GM12878 (cell line): ENCODE measurements around the gene KRT20. TPM values are rescaled to one million over a fixed set of nuclear protein-coding genes. Genes with fewer than 3 reads are reported as not detected.

Experiments used
- ATAC-seq: fragments of 200-7000 bp; cut with Tn5 transposase; 3 replicates; pipeline ENCODE4 v1.9.1; 2020; ENCODE audit warnings: mild to moderate bottlenecking, moderate library complexity
- BruUV-seq: library from RNA; stranded (reverse); fragments of 400-500 nt; replicated peaks from 2 replicates; lab custom pipeline; 2021; lab: Mats Ljungman, UMichigan
- CTCF ChIA-PET: fragments of 300-600 bp; sonication (Branson Sonifier 250); formaldehyde crosslinking; extraction: SDS; loops from one replicate; lab custom pipeline; 2021; ENCODE audit warnings: inconsistent platforms; lab: Yijun Ruan, JAX
- POLR2A ChIA-PET: fragments of 350-600 bp; formaldehyde crosslinking; extraction: SDS; loops from one replicate; lab custom pipeline; 2021; ENCODE audit warnings: inconsistent platforms; lab: Charles Lee
- RAD21 ChIA-PET: fragments of 300-600 bp; sonication (Branson Sonifier 250); formaldehyde crosslinking; loops from one replicate; lab custom pipeline; 2023; ENCODE audit warnings: antibody characterized with exemption; ENCODE audit not compliant: unreplicated experiment; lab: Charles Lee
- SMC1A ChIA-PET: fragments of 300-600 bp; sonication (Branson Sonifier 250); formaldehyde crosslinking; loops from one replicate; lab custom pipeline; 2023; ENCODE audit not compliant: unreplicated experiment, uncharacterized antibody; lab: Charles Lee
- DNase-seq: peaks from one replicate; pipeline ENCODE4 v3.0.0-alpha.2; 2011; ENCODE audit warnings: low read depth, low spot score
- FAIRE-seq: peaks from 3 replicates; lab custom pipeline; 2011; peaks lifted over from hg19 to GRCh38; lab: Jason Lieb, UNC
- H2AFZ ChIP-seq: 2 replicates; pipeline ENCODE4 v1.6.0; 2011; ENCODE audit warnings: low read depth, low read length, control low read depth; ENCODE audit not compliant: control insufficient read depth
- H3K27ac ChIP-seq: 2 replicates; pipeline ENCODE4 v1.5.1; 2011; ENCODE audit warnings: control low read depth; ENCODE audit not compliant: control insufficient read depth, insufficient read depth
- H3K27me3 ChIP-seq, 2 experiments: replicated peaks in 1 of 2; 2 replicates each; pipeline versions ENCODE4 v1.6.0 to v1.6.1; 2011; ENCODE audit warnings: low read length in 1 of 2; ENCODE audit not compliant: control insufficient read depth in 2 of 2, insufficient read depth in 2 of 2
- H3K36me3 ChIP-seq, 2 experiments: 2 replicates each; pipeline ENCODE4 v1.5.1; 2011; ENCODE audit warnings: low read length in 1 of 2; ENCODE audit not compliant: control insufficient read depth in 2 of 2, insufficient read depth in 2 of 2
- H3K4me1 ChIP-seq: 2 replicates; pipeline ENCODE4 v1.6.1; 2011; ENCODE audit warnings: mild to moderate bottlenecking, low read length, moderate library complexity, mixed read lengths; ENCODE audit not compliant: control insufficient read depth, insufficient read depth
- H3K4me2 ChIP-seq: 2 replicates; pipeline ENCODE4 v1.6.0; 2011; ENCODE audit warnings: control low read depth; ENCODE audit not compliant: control insufficient read depth, insufficient read depth
- H3K4me3 ChIP-seq: fragments of 200-600 bp; sonication (generic); 2 replicates; pipeline ENCODE4 v1.5.1; 2016
- H3K79me2 ChIP-seq: 2 replicates; pipeline ENCODE4 v1.6.0; 2011; ENCODE audit warnings: low read length; ENCODE audit not compliant: control insufficient read depth, insufficient read depth
- H3K9ac ChIP-seq: 2 replicates; pipeline ENCODE4 v1.8.0; 2011; ENCODE audit warnings: low read length, control low read depth, mixed read lengths; ENCODE audit not compliant: control insufficient read depth, insufficient read depth
- H3K9me3 ChIP-seq: replicated peaks from 3 replicates; pipeline ENCODE4 v1.5.1; 2011; ENCODE audit warnings: mild to moderate bottlenecking, low read length; ENCODE audit not compliant: control insufficient read depth, insufficient read depth
- H4K20me1 ChIP-seq: 2 replicates; pipeline ENCODE4 v1.6.0; 2011; ENCODE audit not compliant: control insufficient read depth, insufficient read depth
- EZH2 ChIP-seq: IDR thresholded peaks from 2 replicates; pipeline ENCODE4 v1.6.1; 2012; ENCODE audit warnings: low read depth, mild to moderate bottlenecking, control low read depth, inconsistent platforms, low read length, borderline replicate concordance; ENCODE audit not compliant: control insufficient read depth
- HDGF ChIP-seq: fragments of 450-650 bp; IDR thresholded peaks from 2 replicates; pipeline ENCODE4 v1.6.1; 2016; ENCODE audit warnings: antibody characterized with exemption
- IRF4 ChIP-seq: IDR thresholded peaks from 2 replicates; pipeline ENCODE4 v1.6.1; 2011; ENCODE audit warnings: low read depth, low read length
- MEF2B ChIP-seq: fragments of 450-650 bp; IDR thresholded peaks from 2 replicates; pipeline ENCODE4 v1.6.1; 2018; ENCODE audit warnings: mild to moderate bottlenecking, moderate library complexity; ENCODE audit not compliant: partially characterized antibody, poor library complexity, severe bottlenecking
- NFXL1 ChIP-seq: fragments of 450-650 bp; IDR thresholded peaks from 2 replicates; pipeline ENCODE4 v1.6.1; 2017; ENCODE audit warnings: antibody characterized with exemption, mild to moderate bottlenecking, borderline replicate concordance
- SPI1 ChIP-seq: IDR thresholded peaks from 2 replicates; pipeline ENCODE4 v1.6.1; 2011; ENCODE audit warnings: low read depth, mild to moderate bottlenecking, low read length, moderate library complexity, borderline replicate concordance; ENCODE audit not compliant: insufficient read depth
- YBX1 ChIP-seq: fragments of 450-650 bp; IDR thresholded peaks from 2 replicates; pipeline ENCODE4 v1.6.1; 2016; ENCODE audit warnings: antibody characterized with exemption
- ZNF384 ChIP-seq: IDR thresholded peaks from 2 replicates; pipeline ENCODE4 v1.6.1; 2012; ENCODE audit warnings: low read depth, mild to moderate bottlenecking, low read length, improper control_type of control experiment, borderline replicate concordance
- WGBS: methylation state at CpG from one replicate; pipeline ENCODE4 v1.1.6; 2016; ENCODE audit warnings: low lambda C conversion rate; ENCODE audit not compliant: insufficient replicate concordance, insufficient coverage; ENCODE audit errors: missing lambda C conversion rate; 5-methylcytosine and 5-hydroxymethylcytosine counted together
- in situ Hi-C: fragments of 300-500 bp; cut with MboI; formaldehyde crosslinking; loops from 9 replicates; pipeline ENCODE4 v1.14.3; 2018; ENCODE audit warnings: mixed read lengths
- intact Hi-C: fragments of 100-400 bp; cut with micrococcal nuclease; formaldehyde crosslinking; loops from one replicate; pipeline ENCODE4 v1.14.2; 2022; ENCODE audit not compliant: unreplicated experiment
- polyA plus RNA-seq, 11 experiments: library from polyadenylated mRNA; depleted of rRNA in 4 of 11; unstranded in 6 of 11; stranded (reverse) in 5 of 11; fragments of >200 nt; fragmentation: Nextera tagmentation in 4 of 11; fragmentation: Illumina TruSeq in 1 of 11; extraction: Ambion mirVana in 4 of 11; extraction: Trizol in 1 of 11; gene quantifications; 1 replicate in 1 of 11; 2 replicates in 10 of 11; pipeline versions ENCODE4 v1.2.1 to v1.2.3, GENCODE V29; 2011 to 2016; ENCODE audit warnings: inconsistent platforms in 2 of 11, missing spikeins in 2 of 11, low read depth in 1 of 11
- total RNA-seq, 4 experiments: library from RNA; depleted of rRNA in 3 of 4; stranded (reverse); fragments of >200 nt in 3 of 4; fragmentation: Illumina TruSeq in 1 of 4; extraction: Trizol in 1 of 4; gene quantifications; 2 replicates each; pipeline versions ENCODE4 v1.2.1 to v1.2.3, GENCODE V29; 2013 to 2021
- TF ChIP-seq, protein P1 (sequence below): fragments of 450-650 bp; IDR thresholded peaks from 2 replicates; pipeline ENCODE4 v1.6.1; 2017; ENCODE audit warnings: mild to moderate bottlenecking, moderate library complexity
- TF ChIP-seq, protein P2 (sequence below): IDR thresholded peaks from 2 replicates; pipeline ENCODE4 v1.6.1; 2011; ENCODE audit warnings: borderline replicate concordance, low read depth, mild to moderate bottlenecking, moderate library complexity, low read length; ENCODE audit not compliant: insufficient read depth, poor library complexity, severe bottlenecking

Gene KRT20
- total and polyA plus RNA-seq, 10 of the 15 experiments (the other 5 are each of a cell fraction or from before 2014, with no cell fraction given), result 0.23 TPM; not detected in 9

DNA sequence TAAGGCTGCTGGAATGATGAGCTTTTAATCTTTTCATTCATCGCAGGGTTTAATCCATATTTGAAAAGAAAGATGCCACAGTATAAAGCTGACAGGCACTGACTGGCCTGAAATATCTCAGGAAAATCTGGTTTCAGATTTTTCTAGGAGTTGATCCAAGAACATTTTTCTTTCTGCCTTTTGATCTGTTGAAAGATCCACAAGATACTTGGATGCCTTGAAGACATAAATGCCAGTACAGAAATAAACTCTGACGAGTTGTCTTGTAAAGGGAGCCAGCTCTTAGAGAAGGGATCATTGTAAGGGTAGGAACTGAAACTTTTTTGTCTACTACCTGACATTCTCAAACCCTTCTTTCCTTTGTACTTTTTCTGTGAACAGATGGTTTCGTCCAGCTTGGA is 25.4 kb upstream of the KRT20 start:
- no peaks in the 10 kb centered on the region for H3K79me2 ChIP-seq

DNA sequence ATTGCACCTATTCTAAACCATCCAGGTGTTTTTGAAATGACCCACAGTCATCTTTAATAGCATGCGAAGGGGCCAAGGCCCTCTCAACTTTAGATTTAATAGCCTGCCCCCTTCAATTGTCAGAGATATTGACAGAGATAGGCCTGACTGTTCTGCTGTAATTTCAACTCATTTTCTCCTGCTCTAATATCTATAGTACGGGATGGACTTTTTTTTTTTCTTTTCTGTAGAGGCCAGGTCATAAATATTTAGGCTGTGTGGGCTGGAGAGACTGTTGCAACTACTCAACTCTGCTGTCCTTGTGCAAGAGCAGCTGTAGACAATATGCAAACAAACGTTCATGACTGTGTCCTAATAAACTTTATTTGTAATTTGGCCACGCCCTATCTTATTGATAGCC is 24.7 kb upstream of the KRT20 start:
- intact Hi-C loops (loop anchor here (1.0 to 5.0 kb wide), 6 partner anchors 292 to 753 kb away; no protein-coding TSS in a partner anchor), in situ Hi-C loops (loop anchor here (5.0 kb wide), 3 partner anchors 413 to 753 kb away; no protein-coding TSS in a partner anchor)
- Histone ChIP-seq H3K27me3 (peaks cover 0 to 4% of the 10 kb centered on the region in 2 experiments; a peak in 1 of 4 replicates), H2AFZ (no peak overlapping the region), H3K9me3 (no peaks in the 10 kb centered on the region), H3K79me2 (no peaks in the 10 kb centered on the region), H3K27ac (no peak overlapping the region), H3K4me2 (no peak overlapping the region), H3K36me3 (no peaks in the 10 kb centered on the region), H3K9ac (no peak overlapping the region), H3K4me3 (no peak overlapping the region), H3K4me1 (peaks cover 6% of the 10 kb centered on the region; the same call in 1 of the 2 replicates), H4K20me1 (no peaks in the 10 kb centered on the region)
- DNase-seq, result no peak
- WGBS, result 20% methylated on average over 4 of the region's 4 CpGs
- no peak for ATAC-seq
- no TSS peak for BruUV-seq
- POLR2A ChIA-PET, result no interaction called here
- RAD21 ChIA-PET, result interaction anchor here (0.6 to 2.7 kb wide), 5 partner anchors 50 to 739 kb away, joined by 3 to 8 read pairs (median 4); no protein-coding TSS in a partner anchor
- CTCF ChIA-PET, result interaction anchor here (0.6 to 3.8 kb wide), 9 partner anchors 25 to 753 kb away, joined by 3 to 29 read pairs (median 9); no protein-coding TSS in a partner anchor
- no peak for FAIRE-seq
- SMC1A ChIA-PET, result interaction anchor here (0.9 to 2.5 kb wide), 6 partner anchors 73 to 739 kb away, joined by 3 to 11 read pairs (median 4); no protein-coding TSS in a partner anchor
- TF ChIP-seq, protein P1, sequence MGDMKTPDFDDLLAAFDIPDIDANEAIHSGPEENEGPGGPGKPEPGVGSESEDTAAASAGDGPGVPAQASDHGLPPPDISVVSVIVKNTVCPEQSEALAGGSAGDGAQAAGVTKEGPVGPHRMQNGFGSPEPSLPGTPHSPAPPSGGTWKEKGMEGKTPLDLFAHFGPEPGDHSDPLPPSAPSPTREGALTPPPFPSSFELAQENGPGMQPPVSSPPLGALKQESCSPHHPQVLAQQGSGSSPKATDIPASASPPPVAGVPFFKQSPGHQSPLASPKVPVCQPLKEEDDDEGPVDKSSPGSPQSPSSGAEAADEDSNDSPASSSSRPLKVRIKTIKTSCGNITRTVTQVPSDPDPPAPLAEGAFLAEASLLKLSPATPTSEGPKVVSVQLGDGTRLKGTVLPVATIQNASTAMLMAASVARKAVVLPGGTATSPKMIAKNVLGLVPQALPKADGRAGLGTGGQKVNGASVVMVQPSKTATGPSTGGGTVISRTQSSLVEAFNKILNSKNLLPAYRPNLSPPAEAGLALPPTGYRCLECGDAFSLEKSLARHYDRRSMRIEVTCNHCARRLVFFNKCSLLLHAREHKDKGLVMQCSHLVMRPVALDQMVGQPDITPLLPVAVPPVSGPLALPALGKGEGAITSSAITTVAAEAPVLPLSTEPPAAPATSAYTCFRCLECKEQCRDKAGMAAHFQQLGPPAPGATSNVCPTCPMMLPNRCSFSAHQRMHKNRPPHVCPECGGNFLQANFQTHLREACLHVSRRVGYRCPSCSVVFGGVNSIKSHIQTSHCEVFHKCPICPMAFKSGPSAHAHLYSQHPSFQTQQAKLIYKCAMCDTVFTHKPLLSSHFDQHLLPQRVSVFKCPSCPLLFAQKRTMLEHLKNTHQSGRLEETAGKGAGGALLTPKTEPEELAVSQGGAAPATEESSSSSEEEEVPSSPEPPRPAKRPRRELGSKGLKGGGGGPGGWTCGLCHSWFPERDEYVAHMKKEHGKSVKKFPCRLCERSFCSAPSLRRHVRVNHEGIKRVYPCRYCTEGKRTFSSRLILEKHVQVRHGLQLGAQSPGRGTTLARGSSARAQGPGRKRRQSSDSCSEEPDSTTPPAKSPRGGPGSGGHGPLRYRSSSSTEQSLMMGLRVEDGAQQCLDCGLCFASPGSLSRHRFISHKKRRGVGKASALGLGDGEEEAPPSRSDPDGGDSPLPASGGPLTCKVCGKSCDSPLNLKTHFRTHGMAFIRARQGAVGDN, result no peak
- TF ChIP-seq IRF4, result no peak
- no peak for TF ChIP-seq MEF2B
- no peak for TF ChIP-seq YBX1
- TF ChIP-seq, protein P2, sequence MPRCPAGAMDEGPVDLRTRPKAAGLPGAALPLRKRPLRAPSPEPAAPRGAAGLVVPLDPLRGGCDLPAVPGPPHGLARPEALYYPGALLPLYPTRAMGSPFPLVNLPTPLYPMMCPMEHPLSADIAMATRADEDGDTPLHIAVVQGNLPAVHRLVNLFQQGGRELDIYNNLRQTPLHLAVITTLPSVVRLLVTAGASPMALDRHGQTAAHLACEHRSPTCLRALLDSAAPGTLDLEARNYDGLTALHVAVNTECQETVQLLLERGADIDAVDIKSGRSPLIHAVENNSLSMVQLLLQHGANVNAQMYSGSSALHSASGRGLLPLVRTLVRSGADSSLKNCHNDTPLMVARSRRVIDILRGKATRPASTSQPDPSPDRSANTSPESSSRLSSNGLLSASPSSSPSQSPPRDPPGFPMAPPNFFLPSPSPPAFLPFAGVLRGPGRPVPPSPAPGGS, result no peak
- no peak for TF ChIP-seq SPI1
- no peak for TF ChIP-seq EZH2

More for the DNA sequence above, 25.4 kb upstream of the KRT20 start:
- Histone ChIP-seq H3K9me3 (no peaks in the 10 kb centered on the region), H2AFZ (no peak overlapping the region), H3K27ac (no peak overlapping the region), H3K36me3 (no peaks in the 10 kb centered on the region), H3K9ac (no peak overlapping the region), H3K27me3 (0 out of 4 replicates have a peak, but pooled peaks cover 0 to 4% of the 10 kb centered on the region in 2 experiments), H3K4me3 (no peak overlapping the region), H3K4me1 (peaks cover 10% of the 10 kb centered on the region; the same call in 1 of the 2 replicates), H4K20me1 (no peaks in the 10 kb centered on the region), H3K4me2 (no peak overlapping the region)
- in situ Hi-C loops (loop anchor here (5.0 kb wide), 2 partner anchors 412 to 752 kb away; no protein-coding TSS in a partner anchor), intact Hi-C loops (loop anchor here (5.0 kb wide), 2 partner anchors 587 to 737 kb away; no protein-coding TSS in a partner anchor)
- WGBS, result 21% methylated on average over 3 of the region's 3 CpGs
- BruUV-seq, result no TSS peak
- ChIA-PET SMC1A (interaction anchor here (0.6 to 2.5 kb wide), 7 partner anchors 10 to 739 kb away, joined by 3 to 11 read pairs (median 3); no protein-coding TSS in a partner anchor), CTCF (interaction anchor here (0.8 to 3.8 kb wide), 8 partner anchors 24 to 756 kb away, joined by 3 to 29 read pairs (median 9); no protein-coding TSS in a partner anchor), POLR2A (interaction anchor here (1.2 kb wide), 1 partner anchor 638 kb away, joined by 3 read pairs; no protein-coding TSS in a partner anchor), RAD21 (interaction anchor here (0.7 to 2.7 kb wide), 4 partner anchors 295 to 738 kb away, joined by 3 to 8 read pairs (median 4); no protein-coding TSS in a partner anchor)
- TF ChIP-seq NFXL1 (no peak), SPI1 (0 out of 2 replicates have a peak, but pooled peaks have one; percentile 5), HDGF (no peak), ZNF384 (no peak)
- ATAC-seq, result no peak
- DNase-seq, result no peak
- no peak for FAIRE-seq
